Sigmoid colon (tissue), 7 donors: ENCODE results near the gene CBFA2T3. TPM values are rescaled to one million over a fixed set of nuclear protein-coding genes. Genes with fewer than 3 reads are reported as not detected.

Source experiments
- DNase-seq: peaks from one replicate; pipeline ENCODE4 v3.0.0-alpha.2; 2019
- H3K27ac ChIP-seq, 4 donors: fragments of 200-600 bp; sonication (generic); one replicate each; pipeline ENCODE4 v1.5.1; 2016 to 2019; ENCODE audit warnings: mild to moderate bottlenecking in 1 of 4
- H3K27me3 ChIP-seq, 3 donors: fragments of 200-600 bp; sonication (generic); one replicate each; pipeline ENCODE4 v1.5.1; 2019; ENCODE audit warnings: mild to moderate bottlenecking in 1 of 3
- H3K36me3 ChIP-seq, 4 donors: fragments of 200-600 bp; sonication (generic); one replicate each; pipeline ENCODE4 v1.5.1; 2016 to 2019
- H3K4me1 ChIP-seq, 4 donors: fragments of 200-600 bp; sonication (generic); one replicate each; pipeline ENCODE4 v1.5.1; 2017 to 2019
- H3K4me3 ChIP-seq, 4 donors: fragments of 200-600 bp; sonication (generic); one replicate each; pipeline ENCODE4 v1.5.1; 2017 to 2019; ENCODE audit warnings: mild to moderate bottlenecking in 2 of 4, moderate library complexity in 1 of 4
- H3K9me3 ChIP-seq, 4 donors: fragments of 200-600 bp in 3 of 4; sonication (generic) in 3 of 4; one replicate each; pipeline versions ENCODE4 v1.5.1 to v1.6.1; 2013 to 2019
- CTCF ChIP-seq, 4 experiments: fragments of 450-650 bp in 3 of 4; fragments of 200-600 bp in 1 of 4; IDR thresholded peaks; one replicate each; pipeline ENCODE4 v1.5.1; 2016 to 2019; ENCODE audit warnings: antibody characterized with exemption in 4 of 4, mild to moderate bottlenecking in 3 of 4, moderate library complexity in 2 of 4
- EP300 ChIP-seq, 4 donors: sonication (generic); formaldehyde crosslinking; IDR thresholded peaks; one replicate each; pipeline ENCODE4 v1.6.1; 2017; ENCODE audit warnings: antibody characterized with exemption in 4 of 4
- POLR2A ChIP-seq, 2 donors: fragments of 450-650 bp; IDR thresholded peaks; one replicate each; pipeline ENCODE4 v1.6.1; 2016; ENCODE audit warnings: antibody characterized with exemption in 2 of 2, mild to moderate bottlenecking in 2 of 2, moderate library complexity in 2 of 2
- POLR2AphosphoS5 ChIP-seq, 4 donors: sonication (generic); formaldehyde crosslinking; IDR thresholded peaks; one replicate each; pipeline ENCODE4 v1.6.1; 2017; ENCODE audit warnings: antibody characterized with exemption in 4 of 4
- WGBS, 2 donors: extraction: QIAGEN DNeasy Blood & Tissue Kit; methylation state at CpG; one replicate each; pipeline ENCODE4 v1.1.7; 2013; 5-methylcytosine and 5-hydroxymethylcytosine counted together
- intact Hi-C: fragments of 100-400 bp; cut with DNase I; formaldehyde crosslinking; loops from one replicate; pipeline ENCODE4 v1.15.1; 2023
- polyA plus RNA-seq, 3 donors: library from polyadenylated mRNA; stranded (reverse); fragments of 200-250 nt; gene quantifications; one replicate each; pipeline ENCODE4 v1.2.3, GENCODE V29; 2013
- total RNA-seq, 4 donors: library from RNA; depleted of rRNA; stranded (reverse); fragments of >200 nt; gene quantifications; one replicate each; pipeline ENCODE4 v1.1.0, GENCODE V29; 2016
- donor health status: healthy with polysubstance abuse.
- donor health status: Bipolar disorder and iron deficiency.
- donor health status: healthy.

Gene CBFA2T3
- total and polyA plus RNA-seq, 7 donors: 0.95 to 26.8 (median 4.3) TPM

GRCh38 chr16:88951501-88951900 lies 25.5 kb downstream of the CBFA2T3 start:
- intact Hi-C loops: no loop called here
- H3K27me3 ChIP-seq: peaks cover 5 to 50% (median 13%) of the 10 kb centered on the region in 3 donors
- H3K4me3 ChIP-seq: no peak overlapping the region
- 86 to 90% methylated on average over 15 of the region's 15 CpGs for WGBS, 2 donors
- TF ChIP-seq CTCF (IDR thresholded peaks at IDR 0.05): no peak
- TF ChIP-seq EP300 (IDR thresholded peaks at IDR 0.05): no peak
- TF ChIP-seq POLR2A (IDR thresholded peaks at IDR 0.05): no peak
- TF ChIP-seq POLR2AphosphoS5 (IDR thresholded peaks at IDR 0.05): no peak
- no peaks in the 10 kb centered on the region for H3K4me1 ChIP-seq
- no peaks in the 10 kb centered on the region for H3K9me3 ChIP-seq
- no peaks in the 10 kb centered on the region for H3K36me3 ChIP-seq
- DNase-seq: no peak
- H3K27ac ChIP-seq: no peak overlapping the region

GRCh38 chr16:88948781-88949490 lies 28.1 kb downstream of the CBFA2T3 start:
- Histone ChIP-seq H3K36me3 (no peaks in the 10 kb centered on the region), H3K9me3 (no peaks in the 10 kb centered on the region), H3K4me3 (no peak overlapping the region), H3K4me1 (no peaks in the 10 kb centered on the region), H3K27me3 (peaks cover 0 to 58% (median 4%) of the 10 kb centered on the region in 3 donors), H3K27ac (no peak overlapping the region)
- DNase-seq: no peak
- no peak for TF ChIP-seq CTCF (IDR thresholded peaks at IDR 0.05)
- no peak for TF ChIP-seq EP300 (IDR thresholded peaks at IDR 0.05)
- TF ChIP-seq POLR2A (IDR thresholded peaks at IDR 0.05): no peak
- TF ChIP-seq POLR2AphosphoS5 (IDR thresholded peaks at IDR 0.05): no peak
- intact Hi-C loops: no loop called here
- 68 to 81% methylated on average over 17 of the region's 17 CpGs for WGBS, 2 donors

- H3K4me1 ChIP-seq: peaks cover 0 to 16% (median 15%) of the 10 kb centered on the region in 4 donors
- peaks cover 18 to 66% (median 28%) of the 10 kb centered on the region in 3 donors for H3K27me3 ChIP-seq
- no peaks in the 10 kb centered on the region for H3K9me3 ChIP-seq
- H3K36me3 ChIP-seq: no peaks in the 10 kb centered on the region
- H3K27ac ChIP-seq: no peak overlapping the region
- WGBS, 2 donors: 57 to 77% methylated on average over 10 of the region's 10 CpGs
- no peak for TF ChIP-seq EP300 (IDR thresholded peaks at IDR 0.05)
- intact Hi-C loops: no loop called here
- no peak overlapping the region for H3K4me3 ChIP-seq
- DNase-seq: no peak
These were observed 31.5 kb downstream of the CBFA2T3 start for GRCh38 chr16:88945473-88945872.

- H3K36me3 ChIP-seq: no peaks in the 10 kb centered on the region
- no peak for DNase-seq
- peaks cover 0 to 25% (median 21%) of the 10 kb centered on the region in 4 donors for H3K4me1 ChIP-seq
- intact Hi-C loops: loop anchor here (2.0 to 5.0 kb wide), 2 partner anchors 131 to 223 kb away; partner anchors contain the start of gene APRT
- TF ChIP-seq EP300 (IDR thresholded peaks at IDR 0.05): no peak
- no peak overlapping the region for H3K27ac ChIP-seq
- no peaks in the 10 kb centered on the region for H3K9me3 ChIP-seq
- H3K4me3 ChIP-seq: no peak overlapping the region
- 87% methylated on average over 20 of the region's 20 CpGs for WGBS, 2 donors
- H3K27me3 ChIP-seq: peaks cover 24 to 84% (median 40%) of the 10 kb centered on the region in 3 donors
These were observed 33.3 kb downstream of the CBFA2T3 start for GRCh38 chr16:88943741-88944140.

- Histone ChIP-seq H3K27me3 (peaks cover 24 to 88% (median 45%) of the 10 kb centered on the region in 3 donors), H3K27ac (no peak overlapping the region), H3K4me3 (no peak overlapping the region), H3K36me3 (no peaks in the 10 kb centered on the region), H3K9me3 (no peaks in the 10 kb centered on the region), H3K4me1 (peaks cover 0 to 25% (median 21%) of the 10 kb centered on the region in 4 donors)
- TF ChIP-seq CTCF (IDR thresholded peaks at IDR 0.05): no peak
- no peak for TF ChIP-seq POLR2A (IDR thresholded peaks at IDR 0.05)
- no peak for TF ChIP-seq POLR2AphosphoS5 (IDR thresholded peaks at IDR 0.05)
- no peak for TF ChIP-seq EP300 (IDR thresholded peaks at IDR 0.05)
- no peak for DNase-seq
- 71 to 81% methylated on average over 18 of the region's 18 CpGs for WGBS, 2 donors
- intact Hi-C loops: loop anchor here (2.0 to 5.0 kb wide), 2 partner anchors 131 to 224 kb away; partner anchors contain the start of gene APRT
These were observed 33.8 kb downstream of the CBFA2T3 start for GRCh38 chr16:88943131-88943664.
